Stimulated activated CD4-positive, alpha-beta T cell treated with anti-CD3 and anti-CD28 coated beads, Interleukin-4, amount 100 ng/mL, for 24 hours (primary cell): ENCODE measurements around the gene SCGB1D2.
"Not testable (repeated sequence)": the region's sequence is repeated elsewhere in the genome, so short reads cannot be mapped to it uniquely, and the experiment has no call there.

Experiments used
- DNase-seq: peaks from one replicate; pipeline ENCODE4 v3.0.0-alpha.2; 2020

SCGB1D2 gene

GRCh38 chr11:62242021-62242420 lies at the start of gene SCGB1D2:
Gene SCGB1D2 (plus strand): TSS chr11:62242239. CDS start chr11:62242308, 69 bp downstream.
- no peak for DNase-seq

DNA sequence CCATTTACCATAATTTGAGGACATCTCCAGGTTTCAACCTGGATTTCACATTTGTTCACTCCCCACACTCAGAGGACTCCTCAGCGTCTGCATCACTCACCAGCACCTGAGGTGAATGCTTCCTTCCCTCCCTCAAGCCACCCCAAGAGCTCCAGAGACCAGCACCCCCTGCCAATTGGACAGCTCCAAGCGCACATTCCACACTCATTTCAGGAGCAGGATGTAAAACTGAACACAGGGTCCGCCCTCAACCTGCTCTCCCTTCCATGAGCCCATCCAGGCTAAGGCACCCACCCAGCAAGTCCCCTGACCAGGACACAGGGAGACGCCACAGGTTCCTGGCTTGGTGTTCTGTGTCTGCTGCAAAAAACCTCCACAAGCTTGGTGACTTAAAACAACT lies 48.1 kb upstream of the SCGB1D2 start:
- DNase-seq: no peak

DNA sequence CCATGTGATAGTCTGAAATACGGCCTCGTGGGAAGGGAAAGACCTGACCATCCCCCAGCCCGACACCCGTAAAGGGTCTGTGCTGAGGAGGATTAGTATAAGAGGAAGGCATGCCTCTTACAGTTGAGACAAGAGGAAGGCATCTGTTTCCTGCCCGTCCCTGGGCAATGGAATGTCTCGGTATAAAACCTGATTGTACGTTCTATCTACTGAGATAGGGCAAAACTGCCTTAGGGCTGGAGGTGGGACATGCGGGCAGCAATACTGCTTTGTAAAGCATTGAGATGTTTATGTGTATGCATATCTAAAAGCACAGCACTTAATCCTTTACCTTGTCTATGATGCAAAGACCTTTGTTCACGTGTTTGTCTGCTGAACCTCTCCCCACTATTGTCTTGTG lies 47.0 kb upstream of the SCGB1D2 start:
- DNase-seq: not testable (repeated sequence)

DNA sequence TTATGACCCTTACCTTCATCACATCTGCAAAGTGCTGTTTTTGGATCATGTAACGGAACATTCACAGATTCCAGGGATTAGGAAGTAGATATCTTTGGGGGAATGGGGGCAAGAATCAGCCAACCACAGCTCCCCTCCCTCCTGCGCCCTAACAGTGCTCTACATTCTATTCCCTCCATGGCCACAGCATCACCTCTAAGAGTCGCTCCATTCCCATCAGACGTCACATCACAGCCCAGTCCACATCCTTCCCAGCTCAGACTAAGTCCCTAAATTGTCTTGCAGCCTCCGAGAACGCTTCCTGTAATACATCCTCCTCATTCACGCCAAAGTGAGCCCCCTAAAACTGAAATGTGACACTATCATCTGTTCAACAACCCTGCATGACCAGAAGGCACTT lies 46.1 kb upstream of the SCGB1D2 start:
- no peak for DNase-seq

DNA sequence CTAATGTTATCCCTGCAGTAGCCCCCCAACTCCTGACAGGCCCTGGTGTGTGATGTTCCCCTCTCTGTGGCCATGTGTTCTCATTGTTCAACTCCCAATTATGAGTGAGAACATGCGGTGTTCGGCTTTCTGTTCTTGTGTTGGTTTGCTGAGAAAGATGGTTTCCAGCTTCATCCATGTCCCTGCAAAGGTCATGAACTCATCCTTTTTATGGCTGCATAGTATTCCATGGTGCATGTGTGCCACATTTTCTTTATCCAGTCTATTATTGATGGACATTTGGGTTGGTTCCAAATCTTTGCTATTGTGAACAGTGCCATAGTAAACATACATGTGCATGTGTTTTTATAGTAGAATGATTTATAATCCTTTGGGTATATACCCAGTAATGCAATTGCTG lies 44.6 kb upstream of the SCGB1D2 start:
- not testable (repeated sequence) for DNase-seq

DNA sequence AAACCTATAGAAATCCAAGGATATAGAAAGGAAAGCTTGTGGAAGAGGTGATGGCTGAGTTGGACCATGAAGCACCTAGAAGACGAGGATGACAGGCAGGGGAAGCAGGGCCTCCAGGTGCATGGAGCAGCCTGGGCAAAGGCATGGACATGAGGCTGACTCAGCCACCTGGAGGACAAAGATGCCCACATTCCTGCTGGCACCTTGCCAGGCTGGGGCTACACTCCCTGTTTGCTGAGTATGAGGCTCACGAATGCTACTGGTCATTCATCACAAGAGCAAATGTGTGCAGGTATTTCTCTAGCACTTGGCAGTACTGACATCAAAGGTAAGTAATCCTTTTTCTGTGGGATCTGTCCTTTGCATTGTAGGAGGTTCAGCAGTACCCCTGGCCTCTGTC lies 40.7 kb upstream of the SCGB1D2 start:
- DNase-seq: no peak

- no peak for DNase-seq
Observed at GRCh38 chr11:62202910-62203309, 39.1 kb upstream of the SCGB1D2 start.

- DNase-seq: no peak
Observed at GRCh38 chr11:62204430-62204829, 37.6 kb upstream of the SCGB1D2 start.

DNA sequence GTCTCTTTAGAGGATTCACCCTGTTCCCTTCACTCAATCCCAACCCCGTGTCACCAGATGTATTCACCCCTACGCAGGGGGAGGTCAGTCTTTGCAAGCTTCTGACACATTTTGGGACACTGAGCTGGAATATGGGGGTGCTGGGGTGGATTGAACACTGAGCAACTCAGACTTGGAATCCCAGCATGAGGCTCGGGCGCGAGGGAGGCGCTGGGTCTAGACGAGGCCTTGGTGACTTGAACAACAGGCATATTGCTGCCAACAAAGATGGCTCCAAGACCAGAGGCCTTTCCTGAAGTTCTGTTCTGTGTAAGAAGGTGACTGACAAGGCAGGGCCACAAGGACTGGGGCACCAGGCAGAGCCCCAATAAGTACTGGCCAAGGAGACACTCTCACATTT lies 36.6 kb upstream of the SCGB1D2 start:
- DNase-seq: no peak

DNA sequence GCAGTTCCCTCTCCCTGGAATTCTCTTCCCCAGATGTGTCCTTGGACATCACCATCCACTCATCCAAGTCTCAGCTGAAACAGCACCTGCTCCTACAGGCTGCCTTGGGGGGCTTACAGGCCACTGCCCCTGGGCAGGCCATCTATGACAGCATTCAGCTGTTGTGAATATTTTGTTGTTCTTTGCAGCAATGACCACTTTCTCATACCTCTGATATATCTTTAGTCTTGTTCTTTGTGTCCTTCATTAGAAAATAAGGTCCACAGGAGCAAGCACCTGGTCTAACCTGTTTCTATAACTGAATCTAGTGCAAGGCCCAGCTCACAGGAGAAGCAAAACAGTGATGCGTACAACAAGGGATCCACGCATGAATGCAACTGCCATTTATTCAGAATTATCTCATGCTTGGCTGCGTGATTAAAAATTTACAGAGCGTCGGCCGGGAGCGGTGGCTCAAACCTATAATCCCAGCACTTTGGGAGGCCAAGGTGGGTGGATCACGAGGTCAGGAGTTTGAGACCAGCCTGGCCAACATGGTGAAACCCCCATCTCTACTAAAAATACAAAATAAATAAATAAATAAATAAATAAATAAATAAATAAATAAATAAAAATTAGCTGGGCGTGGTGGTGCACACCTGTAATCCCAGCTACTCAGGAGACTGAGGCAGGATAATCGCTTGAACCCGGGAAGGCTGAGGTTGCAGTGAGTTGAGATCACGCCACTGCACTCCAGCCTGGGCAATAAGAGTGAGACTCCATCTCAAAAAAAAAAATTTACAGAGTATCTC lies 35.6 kb upstream of the SCGB1D2 start:
- DNase-seq: not testable (repeated sequence)

DNA sequence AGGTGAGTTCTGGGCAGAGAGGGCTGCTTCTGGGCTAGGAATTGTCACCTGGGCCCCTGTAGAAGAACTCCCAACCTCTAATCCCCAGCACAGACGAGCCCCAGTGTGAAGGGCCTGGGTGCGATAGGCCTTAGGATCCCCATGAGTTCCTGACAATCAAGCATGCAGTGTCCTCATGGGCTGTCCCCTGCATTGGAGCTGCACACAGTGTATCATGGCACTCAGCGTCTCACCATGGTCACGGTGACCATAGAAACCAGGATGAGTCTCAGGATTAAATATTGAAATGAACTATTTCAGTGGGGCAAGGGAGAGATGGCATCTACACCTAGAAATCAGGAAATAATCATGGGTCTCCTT lies 33.3 kb upstream of the SCGB1D2 start:
- DNase-seq: no peak

DNA sequence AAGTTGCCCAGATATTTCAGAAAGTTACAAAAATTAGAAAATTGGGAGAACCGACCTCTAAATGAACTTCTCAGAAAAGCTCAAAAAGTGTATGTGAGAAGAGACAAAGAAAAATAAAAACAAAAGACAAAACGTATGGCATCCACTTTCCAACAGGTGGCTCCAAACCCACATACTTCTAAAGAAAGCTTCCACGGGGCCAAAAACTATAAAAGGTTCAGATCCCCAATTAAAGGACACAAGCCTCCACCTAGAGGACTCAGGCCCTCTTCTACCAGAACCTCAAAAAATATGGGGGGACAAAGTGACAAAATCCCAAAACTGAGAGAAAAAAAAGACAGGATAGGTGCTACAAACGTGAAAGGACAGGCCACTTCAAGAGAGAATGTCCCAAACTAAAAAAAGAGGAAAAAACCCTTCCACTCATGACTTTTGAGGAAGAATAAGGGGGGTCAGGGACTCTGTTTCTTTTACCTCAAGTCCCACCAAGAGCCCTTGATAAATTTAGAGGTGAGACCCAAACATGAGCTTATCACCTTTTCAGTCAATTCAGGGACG lies 24.8 kb upstream of the SCGB1D2 start:
- DNase-seq: no peak

GRCh38 chr11:62221498-62221897 lies 20.5 kb upstream of the SCGB1D2 start:
- DNase-seq: no peak

DNA sequence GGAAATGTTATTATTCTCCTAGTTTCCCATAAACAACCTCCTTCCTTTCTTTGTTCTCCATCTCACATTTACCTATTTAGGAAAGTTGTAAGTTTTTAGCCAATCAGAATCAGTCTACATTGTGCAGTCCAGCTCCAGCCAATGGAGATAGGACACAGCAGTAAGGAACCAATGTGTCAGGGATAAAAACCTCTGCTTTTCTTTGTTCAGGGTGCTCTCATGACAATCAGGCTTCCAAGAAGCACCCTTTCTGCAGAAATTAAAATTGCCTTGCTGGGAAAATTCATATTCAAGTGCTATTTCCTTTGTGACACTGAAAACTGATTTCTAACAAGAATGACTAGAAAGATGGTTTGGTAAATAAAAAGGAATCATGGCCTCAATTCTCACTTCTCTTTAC lies 18.9 kb upstream of the SCGB1D2 start:
- no peak for DNase-seq

DNA sequence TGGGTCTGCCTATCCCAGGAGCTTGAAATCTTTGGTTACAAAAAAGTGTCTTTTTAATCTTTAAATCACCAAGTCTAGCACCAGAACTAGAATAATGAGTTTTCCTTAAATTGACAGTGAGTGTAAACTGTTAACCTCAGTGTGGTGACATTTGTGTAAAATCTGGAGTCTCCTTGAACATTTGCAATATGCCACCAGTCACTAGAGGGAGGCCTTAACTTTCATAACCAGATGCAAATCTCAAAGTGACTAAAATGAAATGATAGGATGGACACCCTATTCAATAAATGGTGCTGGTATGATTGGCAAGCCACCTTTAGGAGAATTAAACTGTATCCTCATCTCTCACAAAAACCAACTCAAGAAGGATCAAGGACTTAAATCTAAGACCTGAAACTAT lies 8.3 kb upstream of the SCGB1D2 start:
- DNase-seq: no peak

DNA sequence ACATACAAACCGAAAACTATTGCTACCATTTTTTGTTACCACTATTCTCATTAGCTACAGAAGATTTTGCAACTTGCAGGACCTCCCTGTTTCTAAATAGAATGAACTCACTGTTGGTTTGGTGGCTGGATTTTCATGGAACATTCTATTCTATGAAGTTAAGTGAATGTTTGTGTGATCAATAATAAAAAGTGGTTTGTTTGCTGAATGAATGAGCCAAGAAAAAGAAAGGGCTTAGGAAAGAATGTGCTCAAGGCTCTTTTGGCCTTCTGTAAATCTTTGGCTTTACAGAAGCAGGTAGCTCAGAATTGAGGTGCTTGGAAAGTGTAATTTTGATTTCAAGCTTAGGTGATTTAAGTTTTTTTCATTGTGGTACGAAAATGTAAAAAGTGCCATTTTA lies 5.9 kb upstream of the SCGB1D2 start:
- no peak for DNase-seq

GRCh38 chr11:62237499-62237898 lies 4.5 kb upstream of the SCGB1D2 start:
- no peak for DNase-seq

DNA sequence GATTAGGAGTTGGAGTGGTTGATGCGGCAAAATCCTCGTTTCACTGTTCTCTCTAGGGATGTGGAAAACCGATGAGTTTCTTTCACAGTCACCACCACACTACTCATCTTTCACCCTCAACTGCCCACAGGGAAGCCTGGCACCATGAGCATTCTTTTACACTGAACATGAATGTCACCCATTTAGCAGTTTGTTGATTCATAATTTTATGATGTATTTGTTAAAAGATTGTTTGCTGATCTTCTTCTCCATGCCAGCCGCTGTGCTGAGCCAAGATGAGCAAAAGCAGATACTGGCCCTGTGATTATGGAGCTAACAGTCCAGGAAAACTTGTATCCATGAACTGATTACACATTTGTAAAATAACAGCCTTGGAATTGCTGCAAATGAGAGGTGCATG lies 3.9 kb upstream of the SCGB1D2 start:
- no peak for DNase-seq

DNA sequence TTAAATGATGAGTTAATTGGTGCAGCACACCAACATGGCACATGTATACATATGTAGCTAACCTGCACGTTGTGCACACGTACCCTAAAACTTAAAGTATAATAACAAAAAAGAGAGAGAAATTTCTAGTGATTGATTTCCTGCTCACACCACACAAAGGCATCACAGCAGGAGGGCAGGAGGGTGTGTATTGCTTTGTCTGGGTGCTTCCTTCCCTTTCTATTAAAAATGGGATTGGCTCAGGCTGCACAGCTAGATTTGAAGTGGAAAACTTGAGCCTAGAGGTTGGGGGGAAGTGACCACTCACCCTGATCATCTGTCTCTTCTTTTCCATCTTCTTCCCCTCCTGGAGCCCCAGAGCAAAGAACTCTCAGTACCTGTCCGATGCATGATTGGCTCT lies 944 bp upstream of the SCGB1D2 start:
- DNase-seq: no peak

DNA sequence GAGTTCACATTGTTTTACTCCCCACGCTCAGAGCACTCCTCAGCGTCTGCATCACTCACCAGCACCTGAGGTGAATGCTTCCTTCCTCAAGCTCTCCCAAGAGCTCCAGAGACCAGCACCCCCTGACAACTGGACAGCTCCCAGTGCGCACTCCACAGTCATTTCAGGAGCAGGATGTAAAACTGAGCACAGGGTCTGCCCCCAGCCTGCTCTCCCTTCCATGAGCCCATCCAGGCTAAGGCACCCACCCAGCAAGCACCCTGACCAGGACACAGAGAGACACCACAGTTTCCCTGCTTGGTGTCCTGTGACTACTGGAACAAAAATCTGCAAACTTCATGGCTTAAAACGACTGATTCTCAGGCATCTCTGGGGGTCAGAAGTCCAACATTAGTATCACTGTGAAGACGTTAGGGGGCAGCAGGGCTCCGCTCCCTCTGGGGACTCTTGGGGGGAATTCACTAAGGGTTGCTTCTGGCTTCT lies 3.3 kb downstream of the SCGB1D2 start:
- DNase-seq: no peak

- DNase-seq: no peak
Observed at GRCh38 chr11:62251698-62252097, 9.7 kb downstream of the SCGB1D2 start.

DNA sequence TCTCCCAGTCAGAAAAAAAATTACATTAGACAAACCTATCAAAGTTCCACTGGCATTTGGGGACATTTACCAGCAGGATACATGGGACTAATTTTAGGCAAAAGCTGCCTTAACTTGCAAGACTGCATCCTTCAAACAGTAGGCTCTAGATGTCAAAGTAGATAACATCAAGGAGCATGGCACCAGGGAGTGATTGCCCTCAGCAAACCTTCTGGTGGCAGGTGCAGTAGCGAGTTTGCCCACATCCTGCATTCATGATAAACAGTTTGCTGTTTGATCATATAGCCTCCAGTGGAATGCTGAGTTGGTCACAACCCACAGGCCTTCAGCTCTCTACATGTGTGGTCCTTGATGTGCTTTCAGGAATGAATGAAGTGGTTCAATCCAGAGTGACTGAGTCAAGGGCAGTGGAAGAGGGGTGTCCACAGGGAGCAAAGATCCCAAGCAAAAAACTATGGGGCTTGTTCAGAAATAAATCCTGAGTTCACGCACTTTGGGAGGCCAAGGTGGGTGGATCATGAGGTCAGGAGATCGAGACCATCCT lies 12.0 kb downstream of the SCGB1D2 start:
- DNase-seq: no peak

GRCh38 chr11:62256281-62256680 lies 14.2 kb downstream of the SCGB1D2 start:
- DNase-seq: no peak

DNA sequence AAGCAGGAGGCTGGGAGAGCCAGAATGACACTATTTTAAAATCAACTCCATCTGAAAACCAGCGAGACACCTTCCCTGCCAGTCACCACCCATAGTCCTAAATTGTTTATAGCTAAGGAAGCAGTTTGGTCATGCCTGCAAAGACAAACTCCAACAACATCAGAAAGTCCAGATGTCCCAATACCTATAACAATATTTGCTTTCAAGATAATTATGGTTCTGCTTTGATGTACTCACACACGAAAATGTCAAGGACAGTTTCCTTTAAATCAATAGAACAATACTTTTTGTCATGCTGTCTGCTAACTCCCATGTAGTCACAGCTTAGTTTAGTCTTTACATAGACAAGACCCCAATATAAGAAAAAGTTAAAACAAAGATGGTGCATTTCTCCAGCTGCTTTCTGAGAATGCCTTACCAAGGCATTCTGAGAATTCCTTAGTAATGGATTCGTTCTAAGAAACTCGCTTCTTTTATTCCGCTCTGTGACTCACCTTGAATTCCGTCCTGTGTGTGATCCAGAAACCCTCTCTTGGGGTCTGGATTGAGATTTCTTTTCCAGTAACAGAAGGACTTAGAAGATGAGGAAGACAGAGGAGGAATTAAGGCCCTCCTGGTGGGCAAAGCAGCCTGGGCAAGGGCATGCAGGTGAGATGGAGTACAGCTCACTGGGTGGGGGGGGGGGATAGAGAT lies 18.4 kb downstream of the SCGB1D2 start:
- DNase-seq: no peak
